Neural crest cell (in vitro differentiated cells): Measurements from ENCODE around the gene NTNG2. TPM values are rescaled to one million over a fixed set of nuclear protein-coding genes. Genes with fewer than 3 reads are reported as not detected.

ENCODE experiments used
- DNase-seq: peaks from one replicate; pipeline ENCODE4 v3.0.0; 2021; ENCODE audit warnings: low read depth, mixed read lengths, low spot score
- H3K27ac Mint-ChIP-seq: one replicate; pipeline ENCODE4 v1.8.0; 2021; ENCODE audit warnings: mild to moderate bottlenecking, mixed read lengths; ENCODE audit not compliant: unreplicated experiment
- H3K27me3 Mint-ChIP-seq: 2 replicates; pipeline ENCODE4 v1.8.0; 2021; ENCODE audit warnings: low read depth, mild to moderate bottlenecking, mixed read lengths
- H3K36me3 Mint-ChIP-seq: 2 replicates; pipeline ENCODE4 v1.8.0; 2021; ENCODE audit warnings: low read depth, mild to moderate bottlenecking, mixed read lengths
- H3K4me1 Mint-ChIP-seq: 2 replicates; pipeline ENCODE4 v1.8.0; 2021; ENCODE audit warnings: mixed read lengths
- H3K4me3 Mint-ChIP-seq: one replicate; pipeline ENCODE4 v1.8.0; 2021; ENCODE audit warnings: mild to moderate bottlenecking, mixed read lengths
- H3K9me3 Mint-ChIP-seq: 2 replicates; pipeline ENCODE4 v1.8.0; 2021; ENCODE audit warnings: mixed read lengths
- total RNA-seq: library from RNA; stranded (reverse); gene quantifications from 2 replicates; pipeline ENCODE4 v1.2.1, GENCODE V29; 2021
- TF ChIP-seq, protein P1 (sequence below): fragments of 200-600 bp; sonication (generic); conservative IDR thresholded peaks from 2 replicates; pipeline ENCODE4 v1.5.0; 2021; ENCODE audit warnings: antibody characterized with exemption, mild to moderate bottlenecking

Gene NTNG2
- total RNA-seq, 1 donor from 2014 or later, result 3.6 TPM

DNA sequence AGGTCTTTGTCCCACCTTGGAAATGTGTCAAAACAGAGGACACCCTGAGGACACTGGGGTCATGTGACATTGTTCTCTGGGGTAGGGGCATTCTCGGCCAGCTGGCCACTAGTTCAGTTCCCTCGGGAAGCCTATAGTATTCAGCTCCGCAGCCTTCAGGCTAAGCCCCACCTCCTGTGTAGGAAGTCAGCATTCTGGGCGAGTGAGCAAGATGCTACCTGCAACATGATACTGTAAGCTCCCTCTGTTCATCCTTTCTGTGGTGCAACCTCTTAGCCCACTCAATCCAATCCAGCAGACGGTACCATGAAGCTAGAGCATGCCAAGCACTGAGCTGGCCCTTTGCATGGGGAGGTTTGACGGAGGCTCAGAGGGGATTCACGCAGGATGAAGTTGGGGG lies 5.3 kb downstream of the NTNG2 start:
- H3K9me3 Mint-ChIP-seq, result no peaks in the 10 kb centered on the region
- TF ChIP-seq, protein P1, sequence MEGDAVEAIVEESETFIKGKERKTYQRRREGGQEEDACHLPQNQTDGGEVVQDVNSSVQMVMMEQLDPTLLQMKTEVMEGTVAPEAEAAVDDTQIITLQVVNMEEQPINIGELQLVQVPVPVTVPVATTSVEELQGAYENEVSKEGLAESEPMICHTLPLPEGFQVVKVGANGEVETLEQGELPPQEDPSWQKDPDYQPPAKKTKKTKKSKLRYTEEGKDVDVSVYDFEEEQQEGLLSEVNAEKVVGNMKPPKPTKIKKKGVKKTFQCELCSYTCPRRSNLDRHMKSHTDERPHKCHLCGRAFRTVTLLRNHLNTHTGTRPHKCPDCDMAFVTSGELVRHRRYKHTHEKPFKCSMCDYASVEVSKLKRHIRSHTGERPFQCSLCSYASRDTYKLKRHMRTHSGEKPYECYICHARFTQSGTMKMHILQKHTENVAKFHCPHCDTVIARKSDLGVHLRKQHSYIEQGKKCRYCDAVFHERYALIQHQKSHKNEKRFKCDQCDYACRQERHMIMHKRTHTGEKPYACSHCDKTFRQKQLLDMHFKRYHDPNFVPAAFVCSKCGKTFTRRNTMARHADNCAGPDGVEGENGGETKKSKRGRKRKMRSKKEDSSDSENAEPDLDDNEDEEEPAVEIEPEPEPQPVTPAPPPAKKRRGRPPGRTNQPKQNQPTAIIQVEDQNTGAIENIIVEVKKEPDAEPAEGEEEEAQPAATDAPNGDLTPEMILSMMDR, result no peak
- no peak overlapping the region for H3K4me3 Mint-ChIP-seq
- no peak for DNase-seq
- peaks cover 11% of the 10 kb centered on the region for H3K4me1 Mint-ChIP-seq
- peaks cover 74% of the 10 kb centered on the region for H3K27me3 Mint-ChIP-seq
- no peak overlapping the region for H3K27ac Mint-ChIP-seq
- H3K36me3 Mint-ChIP-seq, result no peaks in the 10 kb centered on the region

DNA sequence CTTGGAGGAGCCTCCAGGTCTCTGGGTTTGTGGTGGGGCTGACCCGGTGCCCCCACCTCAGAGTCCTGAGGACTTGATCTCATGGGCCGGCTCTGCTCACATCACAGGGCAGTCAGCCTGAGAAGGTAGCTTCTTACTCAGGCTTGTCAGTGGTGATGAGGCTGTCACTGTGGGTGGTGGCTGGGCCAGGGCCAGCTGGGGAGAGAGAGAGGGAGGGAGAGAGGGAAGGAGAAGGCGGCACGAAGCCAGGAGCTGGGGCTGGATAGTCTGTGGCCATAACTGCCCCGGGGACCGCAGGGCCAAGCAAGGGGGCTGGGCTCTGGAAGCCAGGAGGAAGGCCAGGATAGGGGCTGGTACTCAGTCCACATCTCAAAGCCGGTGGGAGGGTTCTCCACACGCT lies 6.5 kb downstream of the NTNG2 start:
- no peak overlapping the region for H3K27ac Mint-ChIP-seq
- no peak overlapping the region for H3K4me3 Mint-ChIP-seq
- no peak for DNase-seq
- H3K4me1 Mint-ChIP-seq, result peaks cover 8% of the 10 kb centered on the region
- peaks cover 68% of the 10 kb centered on the region for H3K27me3 Mint-ChIP-seq
- no peaks in the 10 kb centered on the region for H3K36me3 Mint-ChIP-seq
- TF ChIP-seq, protein P1, result no peak
- H3K9me3 Mint-ChIP-seq, result no peaks in the 10 kb centered on the region

DNA sequence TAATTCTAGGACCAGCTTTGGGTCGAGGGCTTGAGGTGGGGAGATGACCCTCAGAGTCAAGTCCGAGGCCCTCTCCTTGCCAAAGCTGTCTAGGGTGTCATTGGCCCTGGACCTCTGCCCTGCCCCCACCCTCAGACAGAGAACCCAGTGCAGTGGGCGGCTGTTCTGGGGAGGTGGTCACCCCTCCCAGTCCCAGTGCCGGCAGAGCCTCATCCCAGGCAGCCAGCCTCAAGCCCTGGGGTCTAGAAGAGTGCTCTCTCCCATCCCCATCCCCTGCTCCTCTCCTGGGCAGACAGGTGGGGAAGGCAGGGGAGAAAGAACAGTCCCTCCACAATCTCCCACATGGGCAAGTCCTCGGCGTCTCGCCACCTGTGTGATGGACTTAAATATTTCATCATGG lies 7.0 kb downstream of the NTNG2 start:
- Mint-ChIP-seq H3K27me3 (peaks cover 65% of the 10 kb centered on the region), H3K4me3 (no peak overlapping the region), H3K27ac (no peak overlapping the region), H3K4me1 (peaks cover 6% of the 10 kb centered on the region), H3K9me3 (no peaks in the 10 kb centered on the region), H3K36me3 (no peaks in the 10 kb centered on the region)
- TF ChIP-seq, protein P1, result no peak
- no peak for DNase-seq

DNA sequence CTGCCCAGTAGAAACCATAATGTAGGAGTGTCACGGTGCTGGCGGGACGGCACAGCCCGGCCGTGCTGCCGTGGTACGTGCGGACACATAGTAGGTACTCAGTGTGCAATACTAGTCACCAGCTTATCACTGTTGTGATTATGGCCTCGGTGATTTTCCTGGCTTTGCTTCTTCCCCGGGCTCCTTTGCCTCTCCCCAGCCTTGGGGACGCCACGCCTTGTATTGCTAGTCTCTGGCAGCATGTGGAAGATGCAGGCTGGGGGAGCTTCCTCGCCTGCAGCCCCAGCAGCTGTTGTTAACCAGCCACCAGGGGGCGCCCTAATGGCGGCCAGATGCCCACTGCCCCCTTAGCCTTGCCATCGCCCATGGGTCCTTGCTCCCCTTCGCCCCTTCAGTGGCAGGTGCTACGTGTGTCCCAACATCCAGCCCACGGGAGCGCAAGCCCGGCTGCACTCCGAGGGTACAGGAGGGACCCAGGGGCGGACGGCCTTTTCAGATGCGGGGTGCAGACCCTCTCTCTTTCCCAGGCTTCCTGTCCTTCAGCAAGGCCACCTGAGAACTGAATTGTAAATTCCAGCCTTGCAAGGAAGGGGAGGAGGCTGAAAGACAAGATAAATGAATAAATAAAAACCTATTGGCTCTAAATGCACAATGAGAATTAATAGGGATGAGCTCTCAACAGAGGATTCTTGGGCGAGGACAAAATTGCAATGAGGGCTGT lies 8.0 kb downstream of the NTNG2 start:
- H3K27me3 Mint-ChIP-seq, result peaks cover 55% of the 10 kb centered on the region

DNA sequence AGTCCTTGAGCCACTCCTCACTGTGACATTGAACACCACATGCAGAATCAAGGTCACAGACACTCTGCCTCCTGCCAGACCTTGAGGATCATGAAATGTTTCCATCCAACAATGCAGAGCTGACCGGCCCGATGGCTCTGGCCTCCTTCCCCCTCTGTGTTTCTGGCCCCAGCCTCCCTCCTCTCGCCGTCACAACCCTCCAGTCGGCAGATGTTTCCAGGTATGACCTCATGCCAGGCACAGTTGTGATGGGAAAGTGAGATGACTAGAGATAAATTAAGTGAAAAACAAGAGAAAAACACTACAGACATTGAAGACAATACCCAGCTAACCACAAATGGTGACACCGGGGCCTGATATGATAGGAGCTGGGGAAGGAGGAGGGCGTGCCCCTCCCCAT lies 9.8 kb downstream of the NTNG2 start:
- TF ChIP-seq, protein P1, result no peak

More for the DNA sequence above, 8.0 kb downstream of the NTNG2 start:
- Mint-ChIP-seq H3K36me3 (no peaks in the 10 kb centered on the region), H3K27ac (no peak overlapping the region), H3K4me3 (peak overlapping the region; percentile 38), H3K4me1 (peaks cover under 1% of the 10 kb centered on the region), H3K9me3 (no peaks in the 10 kb centered on the region)
- TF ChIP-seq, protein P1, result peak; percentile 88
- peak; percentile 56 for DNase-seq

More for the DNA sequence above, 9.8 kb downstream of the NTNG2 start:
- Mint-ChIP-seq H3K9me3 (no peaks in the 10 kb centered on the region), H3K27ac (peak overlapping the region; percentile 84), H3K36me3 (no peaks in the 10 kb centered on the region), H3K27me3 (peaks cover 36% of the 10 kb centered on the region), H3K4me1 (peaks cover 4% of the 10 kb centered on the region), H3K4me3 (no peak overlapping the region)
- no peak for DNase-seq
